Vagina (tissue), 2 donors: ENCODE results near the gene QRFP.

Source experiments
- CTCF ChIP-seq, 3 experiments: fragments of 450-650 bp in 2 of 3; fragments of 200-600 bp in 1 of 3; sonication (generic) in 1 of 3; IDR thresholded peaks; one replicate each; pipeline ENCODE4 v1.5.1; 2017 to 2019; ENCODE audit warnings: antibody characterized with exemption in 3 of 3, mild to moderate bottlenecking in 2 of 3, moderate library complexity in 2 of 3
- POLR2AphosphoS5 ChIP-seq, 2 donors: sonication (generic); formaldehyde crosslinking; IDR thresholded peaks; one replicate each; pipeline ENCODE4 v1.9.0; 2017; ENCODE audit warnings: antibody characterized with exemption in 2 of 2, mild to moderate bottlenecking in 2 of 2, low read depth in 1 of 2; ENCODE audit not compliant: insufficient read depth in 1 of 2

DNA sequence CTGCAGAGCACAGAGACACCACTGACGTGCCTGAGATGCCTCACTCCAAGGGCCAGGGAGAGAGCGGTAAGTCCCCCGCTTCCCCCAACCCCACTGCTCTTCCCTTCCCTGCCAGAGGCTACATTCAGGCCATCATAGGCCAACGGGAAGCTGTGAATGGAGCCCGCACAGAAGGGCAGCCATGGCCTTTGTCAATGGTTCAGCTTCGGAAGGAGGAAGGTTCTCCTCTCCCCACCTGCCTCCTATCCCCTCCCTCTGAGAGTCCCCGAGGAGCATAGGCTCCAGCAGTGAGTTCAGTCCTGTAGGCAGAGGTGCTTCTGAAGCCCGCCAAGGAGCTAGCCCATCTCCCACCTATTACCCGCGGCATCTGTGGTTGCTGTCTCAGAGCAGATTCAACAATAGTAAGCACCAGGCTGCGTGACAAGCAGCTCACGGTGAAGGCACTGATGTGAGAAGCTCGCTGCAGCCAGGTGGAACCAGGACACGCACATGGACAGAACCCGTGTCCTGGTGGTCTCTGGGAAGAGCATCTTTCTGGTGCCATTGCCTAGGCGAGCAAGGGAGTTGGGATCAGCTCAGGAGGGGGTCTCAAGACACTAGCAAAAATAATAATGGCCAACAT is 15.9 kb downstream of the QRFP start:
- TF ChIP-seq POLR2AphosphoS5 (IDR thresholded peaks at IDR 0.05; ENCODE audit: insufficient read depth in 1 of 2, low read depth in 1 of 2) (peak in 1 of 2 donors; percentile 34), CTCF (IDR thresholded peaks at IDR 0.05) (no peak)
